ENCODE data around the gene KRTAP5-5. TPM values are rescaled to one million over a fixed set of nuclear protein-coding genes. Genes with fewer than 3 reads are reported as not detected.

The KRTAP5-5 gene
- total and polyA plus RNA-seq, 12 donors: not detected

GRCh38 chr11:1671658-1672057 lies 42.1 kb downstream of the KRTAP5-5 start:
- Histone ChIP-seq H3K4me1 (peaks cover 0 to 16% (median 0%) of the 10 kb centered on the region in 9 donors), H3K36me3 (no peaks in the 10 kb centered on the region), H3K27ac (no peak overlapping the region), H3K4me3 (no peak overlapping the region), H3K27me3 (peaks cover 0 to 44% (median 32%) of the 10 kb centered on the region in 7 donors), H3K9me3 (no peaks in the 10 kb centered on the region)
- TF ChIP-seq, protein P1, sequence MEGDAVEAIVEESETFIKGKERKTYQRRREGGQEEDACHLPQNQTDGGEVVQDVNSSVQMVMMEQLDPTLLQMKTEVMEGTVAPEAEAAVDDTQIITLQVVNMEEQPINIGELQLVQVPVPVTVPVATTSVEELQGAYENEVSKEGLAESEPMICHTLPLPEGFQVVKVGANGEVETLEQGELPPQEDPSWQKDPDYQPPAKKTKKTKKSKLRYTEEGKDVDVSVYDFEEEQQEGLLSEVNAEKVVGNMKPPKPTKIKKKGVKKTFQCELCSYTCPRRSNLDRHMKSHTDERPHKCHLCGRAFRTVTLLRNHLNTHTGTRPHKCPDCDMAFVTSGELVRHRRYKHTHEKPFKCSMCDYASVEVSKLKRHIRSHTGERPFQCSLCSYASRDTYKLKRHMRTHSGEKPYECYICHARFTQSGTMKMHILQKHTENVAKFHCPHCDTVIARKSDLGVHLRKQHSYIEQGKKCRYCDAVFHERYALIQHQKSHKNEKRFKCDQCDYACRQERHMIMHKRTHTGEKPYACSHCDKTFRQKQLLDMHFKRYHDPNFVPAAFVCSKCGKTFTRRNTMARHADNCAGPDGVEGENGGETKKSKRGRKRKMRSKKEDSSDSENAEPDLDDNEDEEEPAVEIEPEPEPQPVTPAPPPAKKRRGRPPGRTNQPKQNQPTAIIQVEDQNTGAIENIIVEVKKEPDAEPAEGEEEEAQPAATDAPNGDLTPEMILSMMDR (IDR thresholded peaks at IDR 0.05): no peak
- no peak for DNase-seq
- 78 to 88% methylated on average over 11 of the region's 11 CpGs for WGBS, 2 donors
- ATAC-seq: no peak
- intact Hi-C loops (cut with DNase I): no loop called here

GRCh38 chr11:1672613-1673350 lies 43.2 kb downstream of the KRTAP5-5 start:
- Histone ChIP-seq H3K27me3 (peaks cover 0 to 52% (median 44%) of the 10 kb centered on the region in 7 donors), H3K27ac (no peak overlapping the region), H3K36me3 (no peaks in the 10 kb centered on the region), H3K9me3 (no peaks in the 10 kb centered on the region), H3K4me3 (no peak overlapping the region), H3K4me1 (peaks cover 0 to 11% (median 0%) of the 10 kb centered on the region in 9 donors)
- TF ChIP-seq, protein P1 (IDR thresholded peaks at IDR 0.05): no peak
- no peak for DNase-seq
- ATAC-seq: no peak
- intact Hi-C loops (cut with DNase I): no loop called here
- 76 to 77% methylated on average over 15 of the region's 15 CpGs for WGBS, 2 donors

- Histone ChIP-seq H3K27me3 (peaks cover 0 to 60% (median 44%) of the 10 kb centered on the region in 7 donors), H3K36me3 (no peaks in the 10 kb centered on the region), H3K4me3 (no peak overlapping the region), H3K27ac (no peak overlapping the region), H3K9me3 (no peaks in the 10 kb centered on the region), H3K4me1 (peaks cover 0 to 10% (median 0%) of the 10 kb centered on the region in 9 donors)
- 61 to 63% methylated on average over 11 of the region's 11 CpGs for WGBS, 2 donors
- intact Hi-C loops (cut with DNase I): no loop called here
- DNase-seq (no peak), ATAC-seq (no peak)
- TF ChIP-seq, protein P1 (IDR thresholded peaks at IDR 0.05): no peak
Observed at GRCh38 chr11:1673446-1674172, 44.0 kb downstream of the KRTAP5-5 start.

DNA sequence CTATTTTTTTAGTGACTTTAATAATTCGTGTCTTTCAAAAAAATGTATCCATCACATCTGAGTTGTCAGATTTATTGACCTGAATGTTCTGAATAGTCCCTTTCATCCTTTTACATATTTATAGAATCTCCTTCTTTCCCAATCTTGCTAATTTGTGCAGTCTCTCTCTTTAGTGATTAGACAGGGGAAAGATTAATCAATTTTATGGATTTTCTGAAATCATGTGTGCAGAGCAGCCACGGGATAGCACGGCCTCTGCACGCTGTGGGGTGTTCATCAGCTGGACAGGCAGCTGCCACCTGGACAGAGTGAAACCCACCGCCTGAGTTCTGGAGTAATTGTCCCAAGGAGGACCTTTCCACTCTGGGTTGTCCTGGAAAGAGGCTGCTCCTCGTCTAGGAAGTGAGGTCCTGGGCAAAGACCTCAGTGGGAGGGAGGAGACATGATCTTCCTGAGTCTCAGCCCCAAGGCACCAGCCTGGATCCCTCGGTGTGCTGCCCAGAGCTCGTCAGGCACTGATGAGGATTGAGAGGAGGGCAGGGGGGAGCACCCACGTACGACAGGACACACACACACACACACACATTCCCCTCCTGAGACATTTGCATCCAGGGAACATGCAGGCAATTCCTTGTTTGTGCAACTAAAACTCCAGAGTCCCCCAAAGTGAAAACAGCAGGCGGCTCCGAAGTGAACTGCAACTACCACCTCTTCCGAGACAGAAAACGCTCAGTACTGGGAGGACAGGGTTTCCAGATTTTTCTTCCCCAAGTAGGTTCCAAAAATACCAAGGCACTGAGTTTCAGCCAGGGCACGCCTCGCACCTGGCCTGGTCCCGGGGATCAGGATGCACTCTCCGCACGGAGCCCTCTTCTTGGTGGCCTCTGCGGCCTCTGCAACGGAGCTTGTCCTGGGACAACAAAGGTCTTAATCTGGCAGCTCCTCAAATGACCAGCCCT lies 44.9 kb downstream of the KRTAP5-5 start:
- Histone ChIP-seq H3K36me3 (no peaks in the 10 kb centered on the region), H3K27me3 (peaks cover 0 to 57% (median 40%) of the 10 kb centered on the region in 7 donors), H3K27ac (no peak overlapping the region), H3K4me3 (no peak overlapping the region), H3K4me1 (peaks cover 0 to 8% (median 0%) of the 10 kb centered on the region in 9 donors), H3K9me3 (no peaks in the 10 kb centered on the region)
- DNase-seq (no peak), ATAC-seq (no peak)
- 50 to 53% methylated on average over 21 of the region's 21 CpGs for WGBS, 2 donors
- intact Hi-C loops (cut with DNase I): no loop called here
- TF ChIP-seq, protein P1 (IDR thresholded peaks at IDR 0.05): no peak
